OCI-LY1 (cell line): Measurements from ENCODE around the gene PRXL2B.

ENCODE experiments used
- H2AFZ ChIP-seq: fragments of 200-600 bp; sonication (generic), shearing (Covaris generic); 2 replicates; pipeline ENCODE4 v1.6.0; 2014; ENCODE audit warnings: antibody characterized with exemption, mild to moderate bottlenecking, low read length
- H3F3A ChIP-seq: fragments of 200-600 bp; sonication (generic), shearing (Covaris generic); 2 replicates; pipeline ENCODE4 v1.6.0; 2014; ENCODE audit warnings: mild to moderate bottlenecking, antibody characterized with exemption, low read length, moderate library complexity; ENCODE audit not compliant: insufficient read depth
- H3K27ac ChIP-seq: fragments of 200-600 bp; sonication (generic); 2 replicates; pipeline ENCODE4 v1.5.1; 2014; ENCODE audit warnings: low read length, mixed run types, mild to moderate bottlenecking, low read depth; ENCODE audit not compliant: poor library complexity, severe bottlenecking
- H3K27me3 ChIP-seq: fragments of 200-600 bp; sonication (generic); 2 replicates; pipeline ENCODE4 v1.6.0; 2014; ENCODE audit warnings: antibody characterized with exemption, mild to moderate bottlenecking, low read length, moderate library complexity; ENCODE audit not compliant: insufficient read depth
- H3K36me3 ChIP-seq: fragments of 200-600 bp; sonication (generic); 2 replicates; pipeline ENCODE4 v1.6.1; 2014; ENCODE audit warnings: mild to moderate bottlenecking, antibody characterized with exemption, low read length, moderate library complexity, mixed read lengths; ENCODE audit not compliant: insufficient read depth
- H3K4me1 ChIP-seq: fragments of 200-600 bp; sonication (generic); 2 replicates; pipeline ENCODE4 v1.5.1; 2014; ENCODE audit warnings: mild to moderate bottlenecking, low read length, moderate library complexity; ENCODE audit not compliant: insufficient read depth, severe bottlenecking
- H3K4me2 ChIP-seq: fragments of 200-600 bp; sonication (generic), shearing (Covaris generic); 2 replicates; pipeline ENCODE4 v1.6.1; 2014; ENCODE audit warnings: low read length
- H3K4me3 ChIP-seq: fragments of 200-600 bp; sonication (generic); 2 replicates; pipeline ENCODE4 v1.5.1; 2014; ENCODE audit warnings: low read length, low read depth, mild to moderate bottlenecking, mixed read lengths; ENCODE audit not compliant: poor library complexity, severe bottlenecking
- H3K79me2 ChIP-seq: fragments of 200-600 bp; shearing (Covaris generic); 2 replicates; pipeline ENCODE4 v1.6.1; 2016; ENCODE audit warnings: mixed run types, low read length, mixed read lengths; ENCODE audit not compliant: insufficient read depth
- H3K9ac ChIP-seq: fragments of 200-600 bp; sonication (generic), shearing (Covaris generic); 2 replicates; pipeline ENCODE4 v1.6.1; 2014; ENCODE audit warnings: mild to moderate bottlenecking, low read length, mixed read lengths
- H3K9me2 ChIP-seq: fragments of 200-600 bp; sonication (generic), shearing (Covaris generic); 2 replicates; pipeline ENCODE4 v1.6.1; 2014; ENCODE audit warnings: low read depth, mild to moderate bottlenecking, low read length, mixed read lengths
- H3K9me3 ChIP-seq: fragments of 200-600 bp; shearing (Covaris generic); 2 replicates; pipeline ENCODE4 v1.6.1; 2014; ENCODE audit warnings: low read length, mixed read lengths
- H4K20me1 ChIP-seq: fragments of 200-600 bp; sonication (generic), shearing (Covaris generic); 2 replicates; pipeline ENCODE4 v1.6.0; 2016; ENCODE audit warnings: mild to moderate bottlenecking, low read length; ENCODE audit not compliant: insufficient read depth
- EZH2 ChIP-seq: fragments of 200-600 bp; sonication (generic), shearing (Covaris generic); IDR thresholded peaks from 2 replicates; pipeline ENCODE4 v1.8.0; 2017; ENCODE audit warnings: borderline replicate concordance, mixed run types, mild to moderate bottlenecking, antibody characterized with exemption, low read length, moderate library complexity, mixed read lengths
- TF ChIP-seq, protein P1 (sequence below): fragments of 200-600 bp; sonication (generic), shearing (Covaris generic); IDR thresholded peaks from 2 replicates; pipeline ENCODE4 v1.5.1; 2017; ENCODE audit warnings: mild to moderate bottlenecking, antibody characterized with exemption, low read length, moderate library complexity, mixed read lengths

Gene PRXL2B

GRCh38 chr1:2588661-2589430, 2.3 kb downstream of the PRXL2B start:
- TF ChIP-seq, protein P1, sequence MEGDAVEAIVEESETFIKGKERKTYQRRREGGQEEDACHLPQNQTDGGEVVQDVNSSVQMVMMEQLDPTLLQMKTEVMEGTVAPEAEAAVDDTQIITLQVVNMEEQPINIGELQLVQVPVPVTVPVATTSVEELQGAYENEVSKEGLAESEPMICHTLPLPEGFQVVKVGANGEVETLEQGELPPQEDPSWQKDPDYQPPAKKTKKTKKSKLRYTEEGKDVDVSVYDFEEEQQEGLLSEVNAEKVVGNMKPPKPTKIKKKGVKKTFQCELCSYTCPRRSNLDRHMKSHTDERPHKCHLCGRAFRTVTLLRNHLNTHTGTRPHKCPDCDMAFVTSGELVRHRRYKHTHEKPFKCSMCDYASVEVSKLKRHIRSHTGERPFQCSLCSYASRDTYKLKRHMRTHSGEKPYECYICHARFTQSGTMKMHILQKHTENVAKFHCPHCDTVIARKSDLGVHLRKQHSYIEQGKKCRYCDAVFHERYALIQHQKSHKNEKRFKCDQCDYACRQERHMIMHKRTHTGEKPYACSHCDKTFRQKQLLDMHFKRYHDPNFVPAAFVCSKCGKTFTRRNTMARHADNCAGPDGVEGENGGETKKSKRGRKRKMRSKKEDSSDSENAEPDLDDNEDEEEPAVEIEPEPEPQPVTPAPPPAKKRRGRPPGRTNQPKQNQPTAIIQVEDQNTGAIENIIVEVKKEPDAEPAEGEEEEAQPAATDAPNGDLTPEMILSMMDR: no peak
- no peak for TF ChIP-seq EZH2
- H3K9me3 ChIP-seq: no peaks in the 10 kb centered on the region
- no peaks in the 10 kb centered on the region; the same call in 1 of the 2 replicates for H3K27me3 ChIP-seq
- no peaks in the 10 kb centered on the region for H3K79me2 ChIP-seq
- H3K4me3 ChIP-seq: no peak overlapping the region
- peaks cover 18% of the 10 kb centered on the region for H3K4me1 ChIP-seq
- no peak overlapping the region for H3K4me2 ChIP-seq
- no peaks in the 10 kb centered on the region for H3F3A ChIP-seq
- H4K20me1 ChIP-seq: no peaks in the 10 kb centered on the region
- H3K9me2 ChIP-seq: no peaks in the 10 kb centered on the region
- no peak overlapping the region for H2AFZ ChIP-seq
- no peaks in the 10 kb centered on the region for H3K36me3 ChIP-seq
- H3K27ac ChIP-seq: no peak overlapping the region
- no peak overlapping the region for H3K9ac ChIP-seq

GRCh38 chr1:2589431-2590232, 3.1 kb downstream of the PRXL2B start:
- Histone ChIP-seq H2AFZ (no peak overlapping the region), H3K27ac (no peak overlapping the region), H3K9ac (no peak overlapping the region), H3K4me2 (no peak overlapping the region), H3K9me3 (no peaks in the 10 kb centered on the region), H3K9me2 (no peaks in the 10 kb centered on the region), H3K36me3 (no peaks in the 10 kb centered on the region), H3K4me1 (peaks cover 17% of the 10 kb centered on the region), H3K79me2 (no peaks in the 10 kb centered on the region), H4K20me1 (no peaks in the 10 kb centered on the region), H3K4me3 (no peak overlapping the region), H3F3A (no peaks in the 10 kb centered on the region), H3K27me3 (no peaks in the 10 kb centered on the region; the same call in 1 of the 2 replicates)
- no peak for TF ChIP-seq EZH2
- TF ChIP-seq, protein P1: no peak

DNA sequence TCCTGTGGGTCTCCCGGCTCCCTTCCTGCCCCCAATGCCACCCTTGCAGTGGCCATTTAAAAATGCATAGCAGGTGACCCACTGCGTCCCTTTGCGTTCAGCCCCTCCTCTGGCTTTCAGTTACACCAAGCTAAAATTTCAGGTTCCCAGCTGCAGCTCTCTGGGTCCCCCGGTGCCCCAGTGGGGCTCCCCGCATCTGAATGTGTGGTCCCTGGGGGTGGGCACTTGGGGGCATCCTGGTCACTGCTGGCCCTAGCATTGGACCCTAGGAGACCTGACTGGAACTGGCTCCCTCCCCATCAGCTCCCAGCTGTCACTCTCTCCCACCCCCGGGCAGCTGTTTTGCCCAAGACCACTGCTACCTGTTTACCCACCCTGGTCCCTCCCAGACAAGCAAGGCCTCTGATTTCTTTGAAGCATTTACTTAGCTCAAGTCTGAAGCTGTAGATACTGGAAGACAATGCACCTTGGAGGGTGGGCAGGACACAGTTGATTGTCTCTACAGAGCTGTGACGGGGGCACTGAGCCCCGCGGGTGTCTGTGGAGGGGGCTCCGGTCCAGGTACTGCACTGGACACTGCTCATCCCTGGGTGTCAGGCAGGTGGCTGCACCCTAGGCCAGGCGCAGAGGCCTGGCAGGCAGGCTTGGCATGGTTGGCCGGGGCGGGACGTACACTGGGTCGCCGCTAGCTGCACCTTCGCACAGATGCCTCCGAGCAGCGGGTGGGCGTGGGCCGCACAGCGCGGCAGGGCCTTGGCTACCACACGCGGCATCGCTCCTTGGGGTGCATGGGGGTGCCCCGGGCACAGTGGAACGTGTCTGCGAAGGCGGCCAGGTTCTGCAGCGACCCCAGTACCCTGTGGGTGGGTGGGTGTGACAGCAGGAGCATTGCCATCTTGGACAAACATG, 3.9 kb downstream of the PRXL2B start:
- no peaks in the 10 kb centered on the region; the same call in 1 of the 2 replicates for H3K27me3 ChIP-seq
- no peak overlapping the region for H2AFZ ChIP-seq
- H3K9me2 ChIP-seq: no peaks in the 10 kb centered on the region
- H3F3A ChIP-seq: no peaks in the 10 kb centered on the region
- no peaks in the 10 kb centered on the region for H3K79me2 ChIP-seq
- H3K9me3 ChIP-seq: no peaks in the 10 kb centered on the region
- H4K20me1 ChIP-seq: no peaks in the 10 kb centered on the region
- no peaks in the 10 kb centered on the region for H3K36me3 ChIP-seq
- H3K4me3 ChIP-seq: no peak overlapping the region
- no peak overlapping the region for H3K27ac ChIP-seq
- H3K4me1 ChIP-seq: peaks cover 9% of the 10 kb centered on the region
- TF ChIP-seq EZH2: no peak
- TF ChIP-seq, protein P1: no peak
- no peak overlapping the region for H3K4me2 ChIP-seq
- no peak overlapping the region for H3K9ac ChIP-seq
